HL-60 (cell line): ENCODE data around the gene CNOT10.

Experiments used
- CTCF ChIP-seq: IDR thresholded peaks from one replicate; pipeline ENCODE4 v1.5.1; 2011; ENCODE audit warnings: low read length, control low read depth, inconsistent platforms; ENCODE audit not compliant: insufficient read depth
- POLR2AphosphoS5 ChIP-seq: IDR thresholded peaks from 2 replicates; pipeline ENCODE4 v1.6.1; 2012; ENCODE audit warnings: low read depth
- REST ChIP-seq: IDR thresholded peaks from 2 replicates; pipeline ENCODE4 v1.6.1; 2012; ENCODE audit warnings: low read depth; ENCODE audit not compliant: insufficient replicate concordance

GRCh38 chr3:32699429-32699828 lies 14.4 kb downstream of the CNOT10 start:
- no peak for TF ChIP-seq CTCF
- no peak for TF ChIP-seq POLR2AphosphoS5
- TF ChIP-seq REST, result no peak
